SHP77 (cell line): ENCODE measurements around the gene CHRNA4.

Source experiments
- DNase-seq, 2 experiments: peaks; one replicate each; lab custom pipeline; 2025; lab: John Stamatoyannopoulos, UW

The CHRNA4 gene

GRCh38 chr20:63377951-63378381 is 16.8 kb upstream of the CHRNA4 start:
- DNase-seq = no peak

- DNase-seq = no peak
Measured at GRCh38 chr20:63377256-63377941, 16.2 kb upstream of the CHRNA4 start.

- no peak for DNase-seq
Measured at GRCh38 chr20:63376283-63377250, 15.4 kb upstream of the CHRNA4 start.

GRCh38 chr20:63375438-63375837 is 14.3 kb upstream of the CHRNA4 start:
- DNase-seq = no peak

GRCh38 chr20:63374504-63374903 is 13.4 kb upstream of the CHRNA4 start:
- no peak for DNase-seq

GRCh38 chr20:63373996-63374395 is 12.8 kb upstream of the CHRNA4 start:
- DNase-seq = no peak

GRCh38 chr20:63372971-63373885 is 12.1 kb upstream of the CHRNA4 start:
- DNase-seq = no peak

GRCh38 chr20:63371291-63371865 is 10.2 kb upstream of the CHRNA4 start:
- DNase-seq = no peak

GRCh38 chr20:63370618-63371187 is 9.6 kb upstream of the CHRNA4 start:
- DNase-seq = no peak

GRCh38 chr20:63369724-63370617 is 8.8 kb upstream of the CHRNA4 start:
- DNase-seq = no peak

- no peak for DNase-seq
Measured at GRCh38 chr20:63369024-63369530, 7.9 kb upstream of the CHRNA4 start.

GRCh38 chr20:63368151-63368550 is 7.0 kb upstream of the CHRNA4 start:
- DNase-seq = no peak

GRCh38 chr20:63367446-63368055 is 6.4 kb upstream of the CHRNA4 start:
- no peak for DNase-seq

- DNase-seq = no peak
Measured at GRCh38 chr20:63366390-63367365, 5.5 kb upstream of the CHRNA4 start.

GRCh38 chr20:63365601-63366389 is 4.6 kb upstream of the CHRNA4 start:
- no peak for DNase-seq

- DNase-seq = no peak
Measured at GRCh38 chr20:63364801-63365585, 3.8 kb upstream of the CHRNA4 start.
